GM11168 (cell line): Measurements from ENCODE around the gene ZMYND8.
"Not testable (repeated sequence)": the region's sequence is repeated elsewhere in the genome, so short reads cannot be mapped to it uniquely, and the experiment has no call there.

Experiments
- in situ Hi-C: fragments of 300-500 bp; cut with MboI; formaldehyde crosslinking; loops from one replicate; pipeline ENCODE4 v1.12.0; 2022; ENCODE audit warnings: low sequenced_read_pairs; ENCODE audit not compliant: unreplicated experiment

ZMYND8 gene

GRCh38 chr20:47256668-47257236 lies 99.7 kb downstream of the ZMYND8 start:
- in situ Hi-C loops = no loop called here

- in situ Hi-C loops = no loop called here
Observed at GRCh38 chr20:47253872-47254271, 102.6 kb downstream of the ZMYND8 start.

DNA sequence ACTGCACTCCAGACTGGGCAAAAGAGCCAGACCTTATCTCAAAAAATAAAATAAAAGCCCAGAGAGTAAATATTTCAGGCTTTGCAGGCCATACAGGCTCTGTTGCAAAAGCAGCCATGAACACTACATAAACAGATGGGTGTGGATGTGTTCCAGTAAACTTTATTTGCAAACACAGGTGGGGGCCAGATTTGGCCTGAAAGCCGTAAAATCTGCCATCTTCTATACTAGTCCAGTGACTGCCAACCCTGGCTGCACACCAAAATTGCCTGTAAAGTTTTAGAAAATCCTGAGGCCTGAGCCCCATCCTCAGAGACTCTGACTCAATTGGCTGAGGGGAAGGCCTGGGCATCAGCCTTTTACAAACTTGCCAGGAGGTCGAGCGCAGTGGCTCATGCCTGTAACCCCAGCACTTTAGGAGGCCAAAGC lies 103.6 kb downstream of the ZMYND8 start:
- in situ Hi-C loops = no loop called here

DNA sequence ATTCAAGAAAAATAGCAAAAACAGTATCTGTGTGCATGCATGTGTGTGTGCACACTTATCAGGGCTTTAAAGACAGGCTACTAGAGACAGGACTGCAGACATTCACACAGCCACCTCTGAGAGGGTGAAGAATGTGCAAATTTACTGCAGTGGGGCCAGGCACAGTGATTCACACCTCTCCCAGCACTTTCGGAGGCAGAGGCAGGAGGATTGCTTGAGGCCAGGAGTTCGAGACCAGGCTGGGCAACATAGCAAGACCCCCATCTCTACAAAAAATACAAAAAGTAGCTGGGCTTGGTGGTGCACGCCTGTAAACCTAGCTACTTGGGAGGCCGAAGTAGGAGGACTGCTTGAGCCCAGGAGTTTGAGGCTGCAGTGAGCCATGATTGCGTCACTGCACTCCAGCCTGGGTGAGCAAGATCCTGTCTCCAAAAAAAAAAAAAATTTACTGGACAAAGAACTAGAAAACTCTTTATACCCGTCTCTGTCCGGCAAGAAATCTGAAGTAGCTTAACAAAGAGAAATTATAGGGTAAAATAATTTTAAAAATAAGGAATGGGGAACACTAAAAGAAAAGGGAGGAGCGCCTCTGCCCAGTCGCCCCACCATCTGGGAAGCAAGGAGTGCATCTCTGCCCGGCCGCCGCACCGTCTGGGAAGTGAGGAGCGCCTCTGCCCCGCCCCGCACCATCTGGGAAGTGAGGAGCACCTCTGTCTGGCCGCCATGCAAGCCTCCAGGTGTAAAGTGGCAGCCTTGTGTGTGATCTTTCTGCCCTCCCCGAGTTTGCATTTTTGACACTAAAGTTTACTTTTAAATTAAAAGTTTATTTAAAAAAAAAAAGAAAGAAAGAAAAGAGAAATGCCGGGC lies 105.1 kb downstream of the ZMYND8 start:
- in situ Hi-C loops = no loop called here

DNA sequence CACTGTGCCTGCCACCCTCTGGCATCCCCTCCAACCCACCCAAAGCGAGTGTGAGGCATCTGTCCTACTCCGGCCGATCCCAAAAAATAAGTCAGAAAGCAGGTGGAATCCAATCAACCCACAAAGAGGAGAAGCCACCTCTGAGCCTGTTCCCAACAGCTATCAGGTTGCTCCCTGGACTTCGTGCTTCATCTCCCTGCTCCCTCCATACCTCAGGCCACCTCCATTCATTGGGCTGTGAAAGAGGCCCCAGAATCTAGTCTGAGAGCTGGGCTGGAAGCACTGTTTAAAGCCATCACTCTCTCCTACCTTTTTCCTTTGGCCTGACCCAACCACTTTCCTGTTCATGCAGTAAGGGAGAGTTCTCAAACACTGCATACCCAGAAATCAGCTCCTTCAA lies 106.1 kb downstream of the ZMYND8 start:
- in situ Hi-C loops = no loop called here

DNA sequence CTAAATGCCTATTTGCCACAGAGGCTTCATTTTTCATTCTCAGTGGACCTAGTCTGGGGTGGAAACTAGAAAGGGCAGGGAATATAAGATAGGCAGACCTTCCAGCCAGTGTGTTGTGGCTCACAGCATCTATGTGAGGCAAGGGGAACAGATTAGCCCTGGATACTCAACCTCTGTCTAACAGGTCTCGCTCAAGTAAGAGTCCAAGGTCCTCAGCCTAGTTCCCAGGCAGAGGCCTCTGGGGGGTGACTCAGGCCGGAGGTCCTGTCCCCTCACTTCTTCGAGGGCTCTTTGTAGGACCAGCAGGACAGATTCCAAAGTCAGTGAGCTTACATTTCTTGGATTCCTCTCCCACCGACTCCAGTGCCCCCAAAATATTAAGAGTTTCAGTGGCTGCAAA lies 106.6 kb downstream of the ZMYND8 start:
- in situ Hi-C loops = no loop called here

DNA sequence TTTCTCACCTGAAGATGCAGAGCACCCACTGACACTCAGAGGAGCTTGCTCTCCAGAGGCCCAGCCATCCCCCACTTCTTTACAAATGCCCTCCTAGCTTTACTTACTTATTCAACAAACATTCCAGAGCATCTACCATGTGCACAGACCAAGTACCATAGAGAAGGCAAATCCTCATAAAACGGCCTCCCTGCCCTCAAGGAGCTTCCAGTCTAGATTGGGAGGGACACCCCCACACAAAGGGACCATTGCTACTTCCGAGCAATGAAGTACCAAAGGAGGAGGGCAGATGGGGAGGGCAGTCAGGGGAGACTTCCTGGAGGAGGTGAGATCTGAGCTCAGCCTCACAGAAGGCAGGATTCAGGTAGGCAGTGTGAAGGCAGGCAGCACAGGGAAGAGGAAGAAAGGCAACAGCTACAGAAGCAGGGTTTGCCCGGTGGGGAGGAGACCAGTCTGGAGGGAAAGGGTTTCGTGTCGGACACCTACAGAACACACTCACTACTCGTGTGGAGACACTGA lies 108.0 kb downstream of the ZMYND8 start:
- in situ Hi-C loops = no loop called here

DNA sequence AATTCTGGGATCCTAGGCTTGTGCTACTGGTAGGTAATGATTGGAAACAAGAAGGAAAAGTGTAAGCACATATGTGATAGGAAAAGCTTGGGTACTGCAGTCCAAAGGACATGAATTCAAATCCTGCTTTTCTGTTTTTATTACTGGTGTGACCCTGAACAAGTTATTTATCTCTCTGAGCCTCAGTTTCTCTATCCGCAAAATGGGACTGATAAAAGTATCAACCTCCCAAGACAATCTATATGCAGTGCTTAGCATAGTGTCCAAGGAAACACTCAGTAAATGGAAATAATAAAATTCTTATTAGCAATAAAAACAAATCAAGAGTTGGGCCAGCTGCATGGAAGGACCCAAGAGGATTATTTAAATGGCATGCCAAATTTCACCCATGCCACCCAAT lies 108.5 kb downstream of the ZMYND8 start:
- in situ Hi-C loops = no loop called here

- in situ Hi-C loops = no loop called here
Observed at GRCh38 chr20:47246061-47246777, 110.3 kb downstream of the ZMYND8 start.

DNA sequence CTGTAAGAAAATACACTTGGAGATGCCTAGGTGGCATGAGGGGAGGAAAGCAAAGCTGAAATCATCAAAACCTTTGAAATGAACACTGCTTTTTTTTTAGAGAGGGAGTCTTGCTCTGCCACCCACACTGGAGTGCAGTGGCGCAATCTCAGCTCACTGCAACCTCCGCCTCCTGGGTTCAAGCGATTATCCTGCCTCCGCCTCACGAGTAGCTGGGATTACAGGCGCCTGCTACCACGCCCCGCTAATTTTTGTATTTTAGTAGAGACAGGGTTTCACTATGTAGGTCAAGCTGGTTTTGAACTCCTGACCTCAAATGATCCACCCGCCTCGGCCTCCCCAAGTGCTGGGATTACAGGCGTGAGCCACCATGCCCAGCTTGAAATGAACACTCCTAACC lies 111.3 kb downstream of the ZMYND8 start:
- in situ Hi-C loops = not testable (repeated sequence)

- in situ Hi-C loops = no loop called here
Observed at GRCh38 chr20:47244451-47244850, 112.0 kb downstream of the ZMYND8 start.

DNA sequence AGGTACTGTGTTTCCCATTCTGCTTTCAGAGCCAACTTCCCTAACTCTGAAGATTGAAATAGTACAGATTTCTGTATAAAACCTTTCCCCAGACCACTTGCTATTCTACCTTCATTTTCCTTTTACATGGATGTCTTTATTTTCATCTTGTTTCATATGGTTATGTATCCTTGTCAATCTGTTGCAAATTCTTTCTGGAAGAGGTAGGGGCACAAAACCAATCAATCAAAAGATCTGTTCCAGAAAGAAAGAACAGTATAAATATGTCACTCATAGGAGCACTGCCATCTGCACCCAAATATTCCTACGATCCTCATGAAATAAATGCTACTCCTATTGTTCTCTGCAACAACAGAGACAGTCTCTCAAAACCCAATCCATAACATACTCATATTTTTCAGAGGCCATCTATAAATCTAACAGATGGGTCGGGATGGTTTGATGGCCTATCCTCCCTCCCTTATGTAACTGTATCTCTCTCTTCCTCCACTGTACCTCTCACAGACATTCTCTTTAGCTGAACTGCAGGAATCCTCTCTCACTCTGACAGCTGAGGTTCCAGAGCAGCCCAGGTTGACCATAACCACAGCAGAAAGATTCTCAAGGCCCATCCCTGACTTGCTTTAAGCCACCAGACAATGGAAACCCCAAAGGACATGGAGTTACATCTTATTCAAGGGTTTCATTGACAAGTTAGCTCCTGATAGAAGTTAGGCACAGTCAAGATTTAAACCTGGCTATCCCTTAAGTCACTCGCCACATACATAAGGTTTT lies 112.8 kb downstream of the ZMYND8 start:
- in situ Hi-C loops = no loop called here

DNA sequence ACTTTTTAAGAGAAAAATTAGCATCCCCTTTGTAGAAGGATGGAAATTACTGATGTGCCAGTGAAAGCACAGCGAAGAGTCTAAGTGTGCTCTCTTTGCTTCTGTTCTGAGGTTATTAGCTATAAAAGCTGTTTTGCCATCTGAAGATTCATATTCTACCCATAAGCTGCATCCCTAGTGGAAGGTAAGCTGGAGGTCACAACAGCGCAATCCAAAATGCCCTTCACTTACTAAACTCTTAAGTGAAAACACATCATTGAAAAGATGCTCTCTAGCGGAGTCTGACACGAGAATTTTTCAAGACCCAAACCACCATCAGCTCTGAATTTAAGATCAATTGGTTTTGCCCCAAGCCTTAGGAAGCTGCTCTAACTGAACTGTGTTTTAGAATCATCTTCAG lies 113.5 kb downstream of the ZMYND8 start:
- in situ Hi-C loops = no loop called here

- in situ Hi-C loops = no loop called here
Observed at GRCh38 chr20:47241345-47241781, 115.1 kb downstream of the ZMYND8 start.

DNA sequence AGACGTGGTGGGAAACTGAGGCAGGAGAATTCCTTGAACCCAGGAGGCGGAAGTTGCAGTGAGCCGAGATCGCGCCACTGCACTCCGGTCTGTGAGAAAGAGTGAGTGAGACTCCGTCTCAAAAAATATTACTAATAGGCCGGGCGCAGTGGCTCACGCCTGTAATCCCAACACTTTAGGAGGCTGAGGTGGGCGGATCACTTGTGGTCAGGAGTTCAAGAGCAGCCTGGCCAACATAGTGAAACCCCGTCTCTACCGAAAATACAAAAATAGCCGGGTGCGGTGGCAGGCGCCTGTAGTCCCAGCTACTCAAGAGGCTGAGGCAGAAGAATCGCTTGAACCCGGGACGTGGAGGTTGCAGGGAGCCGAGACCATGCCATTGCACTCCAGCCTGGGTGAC lies 116.4 kb downstream of the ZMYND8 start:
- in situ Hi-C loops = not testable (repeated sequence)

DNA sequence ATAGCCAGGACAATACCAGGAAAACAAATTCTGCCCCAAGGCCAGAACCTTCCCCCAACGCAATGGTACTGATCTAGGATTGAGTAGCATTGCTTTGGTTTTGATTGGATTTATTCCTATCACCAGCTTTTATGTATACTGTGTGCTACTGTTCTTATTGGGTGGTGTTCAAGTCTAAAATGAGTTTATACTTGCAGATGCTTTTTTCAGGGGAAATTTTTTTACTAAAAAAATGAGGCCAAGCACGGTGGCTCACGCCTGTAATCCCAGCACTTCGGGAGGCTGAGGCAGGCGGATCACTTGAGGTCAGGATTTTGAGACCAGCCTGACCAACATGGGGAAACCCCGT lies 116.8 kb downstream of the ZMYND8 start:
- in situ Hi-C loops = no loop called here

GRCh38 chr20:47238780-47239718 lies 117.5 kb downstream of the ZMYND8 start:
- in situ Hi-C loops = no loop called here

DNA sequence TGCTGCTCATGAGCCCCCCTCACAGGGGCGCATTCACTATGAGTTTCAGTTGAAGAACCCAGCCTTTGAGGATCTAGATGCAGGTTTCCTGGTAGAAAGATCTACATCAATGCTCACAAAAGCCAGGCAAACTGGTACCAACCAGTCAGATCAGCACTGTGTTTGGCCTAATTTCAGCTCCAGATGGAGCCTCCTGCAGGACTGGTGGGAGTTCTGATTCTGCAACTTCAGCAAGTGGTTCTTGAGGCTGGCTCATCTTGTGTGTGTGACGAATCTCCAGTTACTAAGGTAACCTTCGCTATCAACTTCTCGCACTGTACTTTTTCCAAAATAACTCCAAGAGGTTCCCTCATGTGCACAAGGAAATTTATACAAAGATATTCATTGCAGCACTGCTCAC lies 118.8 kb downstream of the ZMYND8 start:
- in situ Hi-C loops = no loop called here

DNA sequence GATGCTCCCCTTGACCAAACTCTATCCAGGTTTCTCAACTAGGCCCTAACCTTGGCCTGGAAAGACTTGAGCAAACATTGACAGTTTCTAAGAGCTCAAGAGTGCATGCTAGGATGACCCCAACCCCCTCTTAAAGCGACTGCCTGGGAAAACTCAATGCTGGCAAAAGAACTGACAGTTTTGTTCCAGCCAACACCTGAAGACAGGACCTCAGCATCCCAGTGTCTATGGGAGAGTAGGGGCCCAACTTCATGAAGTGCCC lies 119.9 kb downstream of the ZMYND8 start:
- in situ Hi-C loops = no loop called here
